ENCODE measurements around the gene TLX1.

DNA sequence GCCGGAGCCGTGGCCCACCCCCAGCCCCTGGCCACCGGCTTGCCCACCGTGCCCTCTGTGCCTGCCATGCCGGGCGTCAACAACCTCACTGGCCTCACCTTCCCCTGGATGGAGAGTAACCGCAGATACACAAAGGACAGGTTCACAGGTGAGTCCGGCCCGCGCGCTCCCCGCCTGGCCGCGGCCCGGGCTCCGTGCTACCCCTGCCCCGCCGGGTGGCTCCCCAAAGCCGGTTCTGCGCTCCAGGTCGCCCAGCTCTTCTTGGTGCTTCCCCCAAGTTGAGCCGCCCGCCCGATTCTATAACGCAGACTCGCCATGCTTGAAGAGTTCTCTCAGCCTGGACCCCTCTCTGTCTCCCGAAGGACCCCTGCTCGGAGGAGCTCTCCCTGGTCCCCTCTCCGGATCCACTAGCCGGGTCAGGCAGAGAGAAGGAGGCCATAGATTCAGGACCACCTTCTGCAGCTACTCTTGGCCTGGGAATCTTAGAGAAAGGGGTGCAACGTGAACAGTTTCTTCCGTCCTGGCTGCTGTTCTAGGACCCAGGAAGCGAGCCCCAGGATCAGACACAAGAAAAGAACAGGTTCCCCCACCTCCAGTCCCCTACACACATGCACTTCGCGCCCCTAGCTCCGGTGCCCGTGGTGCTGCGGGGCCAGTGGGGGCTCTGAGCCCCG lies 999 bp downstream of the TLX1 start:
- TF ChIP-seq CTCF (IDR thresholded peaks at IDR 0.05; ENCODE audit: low read depth, low read length) (no peak), POLR2A (IDR thresholded peaks at IDR 0.05; ENCODE audit: extremely low read depth, insufficient read length) (no peak), MYC (IDR thresholded peaks at IDR 0.05; ENCODE audit: low read depth, low read length) (no peak)
- TF ChIP-seq, protein P1, sequence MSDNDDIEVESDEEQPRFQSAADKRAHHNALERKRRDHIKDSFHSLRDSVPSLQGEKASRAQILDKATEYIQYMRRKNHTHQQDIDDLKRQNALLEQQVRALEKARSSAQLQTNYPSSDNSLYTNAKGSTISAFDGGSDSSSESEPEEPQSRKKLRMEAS (IDR thresholded peaks at IDR 0.05; ENCODE audit: low read depth, low read length): no peak

All from NB4 (cell line).